Transverse colon (tissue), 4 donors: ENCODE data around the gene ZNF101.

ENCODE experiments used
- CTCF ChIP-seq, 5 experiments: fragments of 200-600 bp in 3 of 5; fragments of 450-650 bp in 2 of 5; sonication (generic) in 3 of 5; IDR thresholded peaks; 1 replicate in 2 of 5; 2 replicates in 3 of 5; pipeline ENCODE4 v1.5.1; 2016 to 2017; ENCODE audit warnings: antibody characterized with exemption in 5 of 5, inconsistent platforms in 3 of 5, mild to moderate bottlenecking in 2 of 5, moderate library complexity in 1 of 5
- POLR2AphosphoS5 ChIP-seq, 3 donors: sonication (generic); formaldehyde crosslinking; IDR thresholded peaks; one replicate each; pipeline ENCODE4 v1.6.1; 2016; ENCODE audit warnings: antibody characterized with exemption in 3 of 3

GRCh38 chr19:19672816-19673215 is 4.2 kb downstream of the ZNF101 start:
- TF ChIP-seq CTCF (IDR thresholded peaks at IDR 0.05) (no peak), POLR2AphosphoS5 (IDR thresholded peaks at IDR 0.05) (no peak)
